ENCODE data around the gene PRKG1.
"Not testable (repeated sequence)": the region's sequence is repeated elsewhere in the genome, so short reads cannot be mapped to it uniquely, and the experiment has no call there.

Gene PRKG1

GRCh38 chr10:51567271-51567670 is 493.0 kb downstream of the PRKG1 start:
- no peak overlapping the region for H3K27ac ChIP-seq (ENCODE audit: low read depth, low read length)
- TF ChIP-seq CTCF (IDR thresholded peaks at IDR 0.05; ENCODE audit: insufficient read depth, low read length, poor library complexity, severe bottlenecking) = no peak
- TF ChIP-seq EZH2phosphoT487 (conservative IDR thresholded peaks at IDR 0.05; ENCODE audit: low read length) = no peak
- no peak overlapping the region for H2AFZ ChIP-seq (ENCODE audit: low read depth, low read length, severe bottlenecking)
- H3K9me3 ChIP-seq (ENCODE audit: insufficient read depth, low read length) = no peaks in the 10 kb centered on the region
- no peaks in the 10 kb centered on the region for H4K20me1 ChIP-seq (ENCODE audit: low read depth, low read length)
- no peak overlapping the region for H3K9ac ChIP-seq (ENCODE audit: low read length)
- H3K36me3 ChIP-seq (ENCODE audit: low read length) = no peaks in the 10 kb centered on the region
- H3K79me2 ChIP-seq (ENCODE audit: insufficient read depth, low read length) = no peaks in the 10 kb centered on the region
- no peak overlapping the region for H3K4me2 ChIP-seq (ENCODE audit: low read depth, low read length, poor library complexity, severe bottlenecking)
- no peaks in the 10 kb centered on the region for H3K9me2 ChIP-seq (replicated peaks; ENCODE audit: insufficient read depth, low read length)
- H3K27me3 ChIP-seq (ENCODE audit: low read length) = no peaks in the 10 kb centered on the region
- H3F3A ChIP-seq (ENCODE audit: insufficient read depth) = no peaks in the 10 kb centered on the region
- H3K4me3 ChIP-seq (ENCODE audit: insufficient read depth, low read length, poor library complexity, severe bottlenecking) = no peak overlapping the region

- H3K9me2 ChIP-seq (replicated peaks; ENCODE audit: insufficient read depth, low read length) = no peaks in the 10 kb centered on the region
- H3F3A ChIP-seq (ENCODE audit: insufficient read depth) = no peaks in the 10 kb centered on the region
- no peak overlapping the region for H3K4me2 ChIP-seq (ENCODE audit: low read depth, low read length, poor library complexity, severe bottlenecking)
- H3K36me3 ChIP-seq (ENCODE audit: low read length) = no peaks in the 10 kb centered on the region
- no peak overlapping the region for H3K9ac ChIP-seq (ENCODE audit: low read length)
- H3K4me3 ChIP-seq (ENCODE audit: insufficient read depth, low read length, poor library complexity, severe bottlenecking) = no peak overlapping the region
- H3K9me3 ChIP-seq (ENCODE audit: insufficient read depth, low read length) = no peaks in the 10 kb centered on the region
- H2AFZ ChIP-seq (ENCODE audit: low read depth, low read length, severe bottlenecking) = no peak overlapping the region
- H3K79me2 ChIP-seq (ENCODE audit: insufficient read depth, low read length) = no peaks in the 10 kb centered on the region
- H3K27ac ChIP-seq (ENCODE audit: low read depth, low read length) = no peak overlapping the region
- no peaks in the 10 kb centered on the region for H4K20me1 ChIP-seq (ENCODE audit: low read depth, low read length)
- no peak for TF ChIP-seq EZH2phosphoT487 (conservative IDR thresholded peaks at IDR 0.05; ENCODE audit: low read length)
- TF ChIP-seq CTCF (IDR thresholded peaks at IDR 0.05; ENCODE audit: insufficient read depth, low read length, poor library complexity, severe bottlenecking) = no peak
- H3K27me3 ChIP-seq (ENCODE audit: low read length) = no peaks in the 10 kb centered on the region
Observed at GRCh38 chr10:51569467-51569866, 495.2 kb downstream of the PRKG1 start.

- no peaks in the 10 kb centered on the region for H3K36me3 ChIP-seq (ENCODE audit: low read length)
- H3K9ac ChIP-seq (ENCODE audit: low read length) = no peak overlapping the region
- TF ChIP-seq CTCF (IDR thresholded peaks at IDR 0.05; ENCODE audit: insufficient read depth, low read length, poor library complexity, severe bottlenecking) (no peak), EZH2phosphoT487 (conservative IDR thresholded peaks at IDR 0.05; ENCODE audit: low read length) (no peak)
- H2AFZ ChIP-seq (ENCODE audit: low read depth, low read length, severe bottlenecking) = no peak overlapping the region
- no peak overlapping the region for H3K27ac ChIP-seq (ENCODE audit: low read depth, low read length)
- no peaks in the 10 kb centered on the region for H3F3A ChIP-seq (ENCODE audit: insufficient read depth)
- no peaks in the 10 kb centered on the region for H3K9me3 ChIP-seq (ENCODE audit: insufficient read depth, low read length)
- H4K20me1 ChIP-seq (ENCODE audit: low read depth, low read length) = no peaks in the 10 kb centered on the region
- no peaks in the 10 kb centered on the region for H3K79me2 ChIP-seq (ENCODE audit: insufficient read depth, low read length)
- no peaks in the 10 kb centered on the region for H3K9me2 ChIP-seq (replicated peaks; ENCODE audit: insufficient read depth, low read length)
- H3K4me3 ChIP-seq (ENCODE audit: insufficient read depth, low read length, poor library complexity, severe bottlenecking) = no peak overlapping the region
- H3K4me2 ChIP-seq (ENCODE audit: low read depth, low read length, poor library complexity, severe bottlenecking) = no peak overlapping the region
- no peaks in the 10 kb centered on the region for H3K27me3 ChIP-seq (ENCODE audit: low read length)
Observed at GRCh38 chr10:51574248-51575048, 500.2 kb downstream of the PRKG1 start.

GRCh38 chr10:51581196-51581595 is 506.9 kb downstream of the PRKG1 start:
- H3K27me3 ChIP-seq (ENCODE audit: low read length); H3K27ac ChIP-seq (ENCODE audit: low read depth, low read length); H4K20me1 ChIP-seq (ENCODE audit: low read depth, low read length); H3K4me2 ChIP-seq (ENCODE audit: low read depth, low read length, poor library complexity, severe bottlenecking); H3K4me3 ChIP-seq (ENCODE audit: insufficient read depth, low read length, poor library complexity, severe bottlenecking); H3K36me3 ChIP-seq (ENCODE audit: low read length); H3K79me2 ChIP-seq (ENCODE audit: insufficient read depth, low read length); H3K9ac ChIP-seq (ENCODE audit: low read length); H3F3A ChIP-seq (ENCODE audit: insufficient read depth); H2AFZ ChIP-seq (ENCODE audit: low read depth, low read length, severe bottlenecking); H3K9me2 ChIP-seq (replicated peaks; ENCODE audit: insufficient read depth, low read length); H3K9me3 ChIP-seq (ENCODE audit: insufficient read depth, low read length): not testable (repeated sequence)
